Activated CD4-positive, alpha-beta T cell treated with anti-CD3 and anti-CD28 coated beads, Interleukin-2, amount 10 ng/mL, durations not matched to agents 7 days and 5 days (primary cell): ENCODE data around the gene SIX3. TPM values are rescaled to one million over a fixed set of nuclear protein-coding genes. Genes with fewer than 3 reads are reported as not detected.

Experiments
- CTCF ChIA-PET: fragments of 350-600 bp; sonication (Branson Sonifier 250); formaldehyde crosslinking; loops from one replicate; lab custom pipeline; 2021; ENCODE audit warnings: antibody characterized with exemption; lab: Charles Lee
- POLR2A ChIA-PET: fragments of 350-600 bp; sonication (Branson Sonifier 250); formaldehyde crosslinking; loops from one replicate; lab custom pipeline; 2021; ENCODE audit warnings: antibody characterized with exemption; lab: Charles Lee
- DNase-seq: peaks from one replicate; pipeline ENCODE4 v3.0.0-alpha.2; 2020
- H3K27ac Mint-ChIP-seq: one replicate; pipeline ENCODE4 v1.8.0; 2021; ENCODE audit warnings: mild to moderate bottlenecking, moderate library complexity, mixed read lengths
- H3K27me3 Mint-ChIP-seq: one replicate; pipeline ENCODE4 v1.8.0; 2021; ENCODE audit warnings: mixed read lengths
- H3K36me3 Mint-ChIP-seq: one replicate; pipeline ENCODE4 v1.8.0; 2021; ENCODE audit warnings: low read depth, mixed read lengths
- H3K4me1 Mint-ChIP-seq: one replicate; pipeline ENCODE4 v1.8.0; 2021; ENCODE audit warnings: mixed read lengths
- H3K4me3 Mint-ChIP-seq: one replicate; pipeline ENCODE4 v1.8.0; 2021; ENCODE audit warnings: mild to moderate bottlenecking, moderate library complexity, mixed read lengths
- H3K9me3 Mint-ChIP-seq: one replicate; pipeline ENCODE4 v1.8.0; 2021; ENCODE audit warnings: mixed read lengths
- total RNA-seq, 2 experiments: library from RNA; stranded (reverse); gene quantifications; one replicate each; pipeline ENCODE4 v1.2.3, GENCODE V29; 2021

Gene SIX3
- total RNA-seq, 2 experiments from 2014 or later = not detected

- no peak overlapping the region for H3K4me3 Mint-ChIP-seq
- peaks cover 17% of the 10 kb centered on the region for H3K4me1 Mint-ChIP-seq
- H3K9me3 Mint-ChIP-seq = no peaks in the 10 kb centered on the region
- POLR2A ChIA-PET = no interaction called here
- CTCF ChIA-PET = interaction anchor here (1.0 to 1.5 kb wide), 3 partner anchors 24 to 714 kb away, joined by 3 read pairs; no protein-coding TSS in a partner anchor
- H3K27ac Mint-ChIP-seq = no peak overlapping the region
- no peaks in the 10 kb centered on the region for H3K36me3 Mint-ChIP-seq
- DNase-seq = no peak
- H3K27me3 Mint-ChIP-seq = peaks cover 56% of the 10 kb centered on the region
Observed at GRCh38 chr2:44957656-44958327, 16.3 kb downstream of the SIX3 start.

GRCh38 chr2:44959855-44960254 lies 18.4 kb downstream of the SIX3 start:
- Mint-ChIP-seq H3K4me3 (no peak overlapping the region), H3K9me3 (no peaks in the 10 kb centered on the region), H3K27ac (no peak overlapping the region), H3K27me3 (peaks cover 41% of the 10 kb centered on the region), H3K4me1 (peaks cover 7% of the 10 kb centered on the region), H3K36me3 (no peaks in the 10 kb centered on the region)
- DNase-seq = no peak
- CTCF ChIA-PET = interaction anchor here (1.4 kb wide), 1 partner anchor 21 kb away, joined by 4 read pairs; no protein-coding TSS in a partner anchor
- POLR2A ChIA-PET = no interaction called here

- H3K9me3 Mint-ChIP-seq = no peaks in the 10 kb centered on the region
- no peak overlapping the region for H3K4me3 Mint-ChIP-seq
- no peaks in the 10 kb centered on the region for H3K36me3 Mint-ChIP-seq
- POLR2A ChIA-PET = no interaction called here
- CTCF ChIA-PET = no interaction called here
- DNase-seq = no peak
- peaks cover 34% of the 10 kb centered on the region for H3K27me3 Mint-ChIP-seq
- H3K27ac Mint-ChIP-seq = no peak overlapping the region
- H3K4me1 Mint-ChIP-seq = peaks cover 1% of the 10 kb centered on the region
Observed at GRCh38 chr2:44960871-44961270, 19.4 kb downstream of the SIX3 start.

DNA sequence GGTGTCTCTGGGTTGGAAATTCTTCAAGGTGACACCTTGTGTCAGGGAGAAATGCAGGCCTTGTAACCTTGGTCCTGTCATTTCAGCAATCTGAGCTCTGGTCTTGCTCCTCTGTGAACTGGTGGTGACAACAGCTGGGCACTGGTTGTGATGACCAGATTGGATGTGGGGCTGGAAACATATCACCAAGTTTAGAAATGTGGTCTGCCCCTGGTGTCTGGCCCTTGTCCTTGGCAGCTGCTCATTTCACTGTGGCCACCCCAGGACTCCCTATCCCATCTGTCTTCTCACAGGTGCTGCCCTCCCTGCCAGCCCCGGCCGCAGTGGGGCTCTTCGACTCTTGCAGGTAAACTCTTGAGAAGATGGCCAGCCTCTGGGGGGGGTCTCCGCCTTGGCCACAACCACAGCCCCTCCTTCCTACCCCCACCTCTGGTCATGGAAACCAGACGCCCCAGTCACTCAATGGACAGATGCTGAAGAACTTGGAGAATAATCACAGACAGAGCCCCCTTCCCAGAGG lies 20.7 kb downstream of the SIX3 start:
- Mint-ChIP-seq H3K4me3 (no peak overlapping the region), H3K36me3 (no peaks in the 10 kb centered on the region), H3K9me3 (no peaks in the 10 kb centered on the region), H3K27ac (no peak overlapping the region), H3K27me3 (peaks cover 22% of the 10 kb centered on the region), H3K4me1 (no peaks in the 10 kb centered on the region)
- ChIA-PET POLR2A (no interaction called here), CTCF (no interaction called here)
- no peak for DNase-seq

DNA sequence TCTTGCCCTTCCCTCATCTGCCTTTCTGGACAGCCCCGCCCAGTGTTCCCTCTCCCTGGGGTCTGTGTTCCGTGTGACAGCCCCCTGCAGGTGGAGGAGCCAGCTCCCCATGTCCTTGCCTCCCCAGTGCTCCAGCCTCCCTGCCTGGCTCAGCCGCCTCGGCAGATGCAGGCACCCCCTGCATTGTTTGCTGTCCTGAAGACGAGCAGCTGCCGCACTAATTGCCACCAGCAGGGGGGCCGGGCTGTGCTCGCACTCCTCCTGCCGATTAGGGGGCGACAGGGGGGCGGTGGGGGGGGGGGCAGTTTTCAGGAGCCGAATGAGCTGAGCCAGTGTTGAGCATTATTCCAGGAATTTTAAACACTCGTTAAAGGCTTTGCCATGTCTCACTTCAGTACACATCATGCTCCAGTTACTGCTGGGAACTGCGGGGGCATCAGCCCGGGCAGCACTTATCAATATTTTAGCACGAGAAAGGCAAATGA lies 23.3 kb downstream of the SIX3 start:
- Mint-ChIP-seq H3K27me3 (peaks cover 9% of the 10 kb centered on the region), H3K36me3 (no peaks in the 10 kb centered on the region), H3K9me3 (no peaks in the 10 kb centered on the region), H3K4me3 (no peak overlapping the region), H3K27ac (no peak overlapping the region), H3K4me1 (no peaks in the 10 kb centered on the region)
- ChIA-PET CTCF (interaction anchor here (1.2 kb wide), 1 partner anchor 9 kb away, joined by 5 read pairs; no protein-coding TSS in a partner anchor), POLR2A (no interaction called here)
- DNase-seq = no peak

- DNase-seq = no peak
- H3K36me3 Mint-ChIP-seq = no peaks in the 10 kb centered on the region
- H3K4me3 Mint-ChIP-seq = no peak overlapping the region
- no peak overlapping the region for H3K27ac Mint-ChIP-seq
- no peaks in the 10 kb centered on the region for H3K4me1 Mint-ChIP-seq
- H3K27me3 Mint-ChIP-seq = peaks cover 9% of the 10 kb centered on the region
- H3K9me3 Mint-ChIP-seq = no peaks in the 10 kb centered on the region
- ChIA-PET CTCF (no interaction called here), POLR2A (no interaction called here)
Observed at GRCh38 chr2:44965684-44966083, 24.2 kb downstream of the SIX3 start.

GRCh38 chr2:44967056-44967455 lies 25.6 kb downstream of the SIX3 start:
- ChIA-PET POLR2A (no interaction called here), CTCF (no interaction called here)

DNA sequence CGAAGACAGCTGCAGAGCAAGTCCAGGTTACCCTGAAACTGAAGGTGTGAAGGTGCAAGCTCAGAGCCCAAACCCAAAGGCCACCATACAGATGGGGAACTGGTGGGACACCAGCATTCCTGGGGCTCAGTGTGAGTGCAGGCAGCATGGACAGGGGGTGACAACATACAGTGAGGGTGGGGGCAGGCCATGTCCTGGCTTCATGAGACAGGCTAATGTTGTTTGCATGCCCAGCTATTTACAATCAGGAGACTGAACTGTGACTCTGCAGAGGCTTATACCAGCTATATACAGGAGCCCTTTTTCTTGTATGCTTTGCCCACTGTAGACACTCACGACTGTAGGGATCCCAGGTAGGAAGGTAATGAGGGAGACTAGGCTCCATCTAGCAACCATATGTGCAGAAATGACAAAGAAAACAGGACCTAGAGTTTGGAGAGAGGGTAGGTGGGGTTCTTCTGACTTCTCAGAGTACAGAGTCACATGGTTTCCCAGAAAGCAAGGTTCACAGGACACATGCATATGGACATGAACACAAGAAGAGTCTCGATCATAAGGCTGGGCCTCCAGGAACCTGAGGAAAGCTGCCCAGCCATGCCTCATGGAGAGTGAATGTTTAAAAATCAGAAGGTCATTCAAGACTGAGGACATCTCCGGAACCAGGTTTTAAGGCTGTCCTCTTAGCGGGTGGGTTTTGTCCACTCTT lies 26.4 kb downstream of the SIX3 start:
- H3K27me3 Mint-ChIP-seq = peaks cover 5% of the 10 kb centered on the region
- no peak for DNase-seq
- H3K4me3 Mint-ChIP-seq = no peak overlapping the region
- H3K36me3 Mint-ChIP-seq = no peaks in the 10 kb centered on the region
- H3K9me3 Mint-ChIP-seq = no peaks in the 10 kb centered on the region
- ChIA-PET POLR2A (no interaction called here), CTCF (no interaction called here)
- no peaks in the 10 kb centered on the region for H3K4me1 Mint-ChIP-seq
- no peak overlapping the region for H3K27ac Mint-ChIP-seq

More at GRCh38 chr2:44967056-44967455, 25.6 kb downstream of the SIX3 start:
- Mint-ChIP-seq H3K9me3 (no peaks in the 10 kb centered on the region), H3K27me3 (peaks cover 5% of the 10 kb centered on the region), H3K4me3 (no peak overlapping the region), H3K36me3 (no peaks in the 10 kb centered on the region), H3K4me1 (no peaks in the 10 kb centered on the region), H3K27ac (no peak overlapping the region)
- no peak for DNase-seq

GRCh38 chr2:44969936-44970335 lies 28.4 kb downstream of the SIX3 start:
- no peaks in the 10 kb centered on the region for H3K9me3 Mint-ChIP-seq
- DNase-seq = no peak
- ChIA-PET POLR2A (no interaction called here), CTCF (interaction anchor here (0.6 kb wide), 1 partner anchor 522 kb away, joined by 3 read pairs; no protein-coding TSS in a partner anchor)
- H3K4me1 Mint-ChIP-seq = no peaks in the 10 kb centered on the region
- H3K4me3 Mint-ChIP-seq = no peak overlapping the region
- no peak overlapping the region for H3K27ac Mint-ChIP-seq
- H3K27me3 Mint-ChIP-seq = no peaks in the 10 kb centered on the region
- no peaks in the 10 kb centered on the region for H3K36me3 Mint-ChIP-seq

DNA sequence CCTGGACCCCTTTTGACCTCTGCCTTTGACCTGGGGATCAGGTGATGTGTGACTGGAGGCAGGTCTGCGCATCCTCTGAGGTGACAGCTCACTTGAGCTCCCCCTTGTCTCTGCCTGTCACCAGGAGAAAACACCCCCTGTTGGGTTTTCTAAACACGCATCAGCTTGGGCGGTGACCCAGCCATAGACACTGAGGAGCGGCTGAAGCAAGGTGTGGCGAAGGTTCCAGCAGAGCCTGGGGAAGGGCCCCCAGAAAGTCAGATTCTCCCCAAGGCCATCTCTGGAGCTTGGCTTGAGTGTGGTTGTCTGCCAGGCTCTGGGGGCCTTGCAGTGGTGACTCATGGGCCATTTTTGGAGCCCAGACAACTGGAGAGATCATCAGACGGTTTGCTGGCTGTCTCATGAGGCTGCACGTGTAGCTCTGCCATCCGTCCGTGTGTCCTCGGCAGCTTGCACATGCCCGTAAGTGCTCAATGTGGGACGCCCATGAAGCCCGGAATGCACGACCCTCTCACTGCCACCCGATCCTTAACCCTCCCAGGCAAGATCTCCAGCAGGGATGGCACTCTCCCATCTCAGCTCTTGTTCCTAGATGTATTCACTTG lies 29.4 kb downstream of the SIX3 start:
- DNase-seq = no peak
- H3K27me3 Mint-ChIP-seq = no peaks in the 10 kb centered on the region
- H3K36me3 Mint-ChIP-seq = no peaks in the 10 kb centered on the region
- H3K4me1 Mint-ChIP-seq = no peaks in the 10 kb centered on the region
- POLR2A ChIA-PET = no interaction called here
- H3K4me3 Mint-ChIP-seq = no peak overlapping the region
- CTCF ChIA-PET = interaction anchor here (1.5 kb wide), 1 partner anchor 491 kb away, joined by 4 read pairs; no protein-coding TSS in a partner anchor
- no peak overlapping the region for H3K27ac Mint-ChIP-seq
- H3K9me3 Mint-ChIP-seq = no peaks in the 10 kb centered on the region

- Mint-ChIP-seq H3K4me1 (no peaks in the 10 kb centered on the region), H3K36me3 (no peaks in the 10 kb centered on the region), H3K4me3 (no peak overlapping the region), H3K27ac (no peak overlapping the region), H3K27me3 (peaks cover 2% of the 10 kb centered on the region), H3K9me3 (no peaks in the 10 kb centered on the region)
- DNase-seq = no peak
- ChIA-PET POLR2A (no interaction called here), CTCF (interaction anchor here (1.1 to 1.6 kb wide), 2 partner anchors 9 to 929 kb away, joined by 3 to 5 read pairs; no protein-coding TSS in a partner anchor)
Observed at GRCh38 chr2:44972771-44973535, 31.5 kb downstream of the SIX3 start.

DNA sequence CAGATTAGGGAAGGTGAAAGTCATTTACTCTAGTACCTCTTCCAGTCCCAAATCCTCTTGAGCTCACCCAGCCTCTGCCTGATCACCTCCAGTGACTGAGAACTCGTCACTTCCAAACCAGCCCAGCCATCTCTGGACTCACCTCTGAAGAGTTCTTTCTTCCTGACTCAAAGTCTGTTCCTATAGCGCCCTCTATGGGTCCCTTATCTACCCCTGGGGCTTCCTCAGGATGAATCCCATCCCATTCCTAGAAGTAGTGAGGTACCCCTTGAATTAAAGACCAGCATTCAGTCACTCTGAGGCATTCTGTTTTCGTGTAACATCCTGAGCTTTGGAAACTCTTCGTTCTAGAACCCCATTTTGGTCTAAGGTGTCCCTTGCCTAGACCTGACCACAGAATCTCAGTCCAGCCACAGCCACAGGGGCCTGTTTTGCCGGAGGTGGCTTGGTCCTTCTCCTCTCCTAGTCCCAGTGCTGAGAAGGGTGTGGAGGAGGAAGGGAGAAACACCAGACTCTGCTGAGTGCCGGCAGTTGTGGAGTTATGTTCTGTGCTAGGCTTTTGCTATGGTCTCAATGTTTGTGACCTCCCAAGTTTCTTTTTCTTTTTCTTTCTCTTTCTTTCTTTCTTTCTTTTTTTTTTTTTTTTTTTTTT lies 32.7 kb downstream of the SIX3 start:
- Mint-ChIP-seq H3K27me3 (peaks cover 4% of the 10 kb centered on the region), H3K36me3 (no peaks in the 10 kb centered on the region), H3K9me3 (no peaks in the 10 kb centered on the region), H3K27ac (no peak overlapping the region), H3K4me1 (no peaks in the 10 kb centered on the region), H3K4me3 (no peak overlapping the region)
- no peak for DNase-seq
- CTCF ChIA-PET = no interaction called here
- POLR2A ChIA-PET = no interaction called here
